ENCODE measurements around the gene POGLUT2.

POGLUT2 gene

GRCh38 chr13:102798581-102799425 is at the start of gene POGLUT2, which contains the start of gene BIVM:
Gene POGLUT2, minus strand, starts transcription at chr13:102798976. Its CDS starts 306 bp downstream, at chr13:102798670.
Gene BIVM, plus strand, starts transcription at chr13:102799119. Its CDS starts 8,149 bp downstream, at chr13:102807268.
- peak; percentile 92 for DNase-seq

DNA sequence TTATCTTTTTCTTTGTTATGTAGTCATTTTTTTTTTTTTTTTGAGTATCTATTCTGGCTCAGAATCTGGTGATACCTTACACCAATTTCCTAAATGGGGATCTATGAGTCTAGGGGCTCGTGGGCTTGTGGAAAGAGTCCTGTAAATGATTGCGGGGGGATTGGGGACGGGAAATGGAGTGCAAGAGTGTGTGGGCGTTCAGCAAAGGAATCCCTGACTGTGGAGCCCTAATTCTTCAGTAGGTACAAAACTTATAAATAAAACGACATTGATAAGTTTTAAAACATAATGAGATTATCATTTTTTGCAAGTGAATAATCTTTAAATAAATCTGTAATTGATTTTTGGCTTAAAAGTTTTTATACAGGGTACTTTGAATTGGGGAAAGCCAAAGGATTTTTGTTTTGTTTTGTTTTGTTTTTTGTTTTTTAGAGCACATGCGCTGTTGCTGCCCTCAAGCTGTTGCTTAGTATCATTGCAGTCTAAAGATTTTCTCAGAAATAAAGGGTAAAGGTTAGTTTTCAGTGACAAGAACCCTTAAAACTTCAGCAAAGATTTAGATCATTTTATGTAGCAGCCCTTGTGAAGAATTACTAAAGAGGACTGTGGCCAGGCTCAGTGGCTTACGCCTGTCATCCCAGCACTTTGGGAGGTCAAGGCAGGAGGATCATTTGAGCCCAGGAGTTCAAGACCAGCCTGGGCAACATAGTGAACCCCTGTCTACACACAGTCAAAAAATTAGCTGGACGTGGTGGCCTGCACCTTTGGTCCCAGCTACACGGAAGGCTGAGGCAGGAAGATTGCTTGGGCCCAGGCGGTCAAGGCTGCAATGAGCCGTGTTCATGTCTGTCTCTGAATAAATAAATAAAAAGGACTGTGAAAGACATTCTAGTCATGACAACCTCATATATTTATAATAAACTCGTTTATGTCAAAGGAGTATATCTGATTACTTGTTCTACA is 48.8 kb upstream of the POGLUT2 start:
- DNase-seq = peak; percentile 62

GRCh38 chr13:102846261-102847015 is 47.7 kb upstream of the POGLUT2 start:
- peak; percentile 69 for DNase-seq

GRCh38 chr13:102845630-102846260 is 47.0 kb upstream of the POGLUT2 start, which contains the start of gene ERCC5:
Gene ERCC5, plus strand, starts transcription at chr13:102846032. Its CDS starts 235 bp downstream, at chr13:102846267.
- DNase-seq = peak; percentile 97

DNA sequence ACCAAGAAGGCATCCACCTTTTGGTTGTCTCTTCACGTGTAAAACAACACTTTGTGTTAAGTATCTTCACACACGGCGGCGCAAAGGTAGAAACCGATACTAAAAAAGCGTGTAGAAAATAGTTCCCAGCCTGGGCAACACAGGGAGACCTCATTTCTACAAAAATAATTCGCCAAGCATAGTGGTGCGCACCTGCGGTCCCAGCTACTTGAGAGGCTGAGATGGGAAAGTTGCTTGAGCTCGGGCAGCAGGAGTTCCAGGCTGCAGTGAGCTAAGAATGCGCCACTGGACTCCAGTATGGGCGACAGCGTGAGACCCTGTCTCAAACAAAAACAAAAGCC is 46.5 kb upstream of the POGLUT2 start:
- DNase-seq = no peak

DNA sequence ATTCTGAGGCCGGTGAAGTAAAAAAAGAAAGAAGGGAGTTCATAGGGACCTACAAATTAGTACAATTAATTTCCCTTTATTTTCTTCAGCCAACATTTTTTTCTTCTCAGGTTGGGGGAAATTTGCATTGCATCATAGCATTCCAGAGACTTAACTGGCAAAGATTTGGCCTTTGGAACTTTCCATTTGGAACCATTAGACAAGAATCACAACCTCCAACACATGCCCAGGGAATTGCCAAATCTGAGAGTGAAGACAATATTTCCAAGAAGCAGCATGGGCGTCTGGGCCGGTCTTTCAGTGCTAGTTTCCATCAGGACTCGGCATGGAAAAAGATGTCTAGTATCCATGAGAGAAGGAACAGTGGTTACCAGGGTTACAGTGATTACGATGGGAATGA is 40.7 kb upstream of the POGLUT2 start:
- no peak for DNase-seq

GRCh38 chr13:102838982-102839381 is 40.2 kb upstream of the POGLUT2 start:
- DNase-seq = no peak

DNA sequence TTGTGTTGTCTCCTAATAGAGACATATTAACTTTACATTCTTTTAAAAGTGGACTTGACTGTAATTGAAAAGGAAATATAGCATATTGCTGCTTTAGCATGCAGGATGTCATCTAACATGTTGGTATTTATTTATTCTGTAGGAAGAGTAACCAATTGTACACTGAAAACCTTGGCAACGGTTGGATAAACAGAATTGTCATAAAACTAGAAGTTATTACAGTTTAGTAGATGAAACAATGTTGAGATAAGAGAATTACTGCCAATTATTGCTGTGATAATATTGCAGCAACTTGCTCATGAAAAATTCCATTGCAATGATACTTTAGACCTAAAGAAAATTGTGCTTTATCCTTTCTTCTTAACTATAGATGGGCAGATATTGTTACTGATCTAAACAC is 39.5 kb upstream of the POGLUT2 start:
- no peak for DNase-seq

DNA sequence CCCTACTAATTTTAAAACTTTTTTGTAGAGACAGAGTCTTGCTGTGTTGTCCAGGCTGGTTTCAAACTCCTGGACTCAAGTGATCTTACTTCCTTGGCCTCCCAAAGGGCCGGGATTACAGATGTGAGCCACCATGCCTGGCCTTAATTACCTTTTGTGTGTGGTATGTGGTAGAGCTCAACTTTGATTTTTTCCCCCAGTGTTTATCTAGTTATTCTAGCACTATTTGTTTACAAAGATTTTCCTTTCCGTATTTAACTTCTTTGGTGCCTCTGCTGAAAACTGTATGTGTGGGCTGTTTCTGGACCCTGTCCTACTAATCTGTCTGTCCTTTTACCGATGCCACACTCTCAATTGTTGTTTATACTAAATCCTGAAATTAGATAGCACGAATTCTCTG is 37.7 kb upstream of the POGLUT2 start:
- no peak for DNase-seq

DNA sequence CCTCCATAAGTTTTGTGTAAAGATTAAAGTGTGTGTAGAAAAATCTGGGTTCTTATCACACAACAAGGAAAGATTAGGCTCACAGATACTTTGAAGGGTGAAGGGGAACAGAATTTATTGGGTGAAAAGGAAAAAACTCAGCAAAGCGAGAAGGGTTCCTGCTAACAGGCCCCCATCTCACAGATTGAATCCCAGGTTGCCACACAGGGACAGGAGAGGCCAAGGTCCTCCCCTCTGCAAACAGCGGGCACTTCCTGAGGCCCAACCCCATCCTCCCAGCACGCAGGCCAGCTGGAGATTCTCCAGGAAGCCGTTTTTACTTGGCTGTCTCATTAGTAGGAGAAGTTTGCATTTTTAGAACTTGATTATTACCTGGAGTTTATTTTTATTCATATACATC is 31.9 kb upstream of the POGLUT2 start:
- DNase-seq = no peak

DNA sequence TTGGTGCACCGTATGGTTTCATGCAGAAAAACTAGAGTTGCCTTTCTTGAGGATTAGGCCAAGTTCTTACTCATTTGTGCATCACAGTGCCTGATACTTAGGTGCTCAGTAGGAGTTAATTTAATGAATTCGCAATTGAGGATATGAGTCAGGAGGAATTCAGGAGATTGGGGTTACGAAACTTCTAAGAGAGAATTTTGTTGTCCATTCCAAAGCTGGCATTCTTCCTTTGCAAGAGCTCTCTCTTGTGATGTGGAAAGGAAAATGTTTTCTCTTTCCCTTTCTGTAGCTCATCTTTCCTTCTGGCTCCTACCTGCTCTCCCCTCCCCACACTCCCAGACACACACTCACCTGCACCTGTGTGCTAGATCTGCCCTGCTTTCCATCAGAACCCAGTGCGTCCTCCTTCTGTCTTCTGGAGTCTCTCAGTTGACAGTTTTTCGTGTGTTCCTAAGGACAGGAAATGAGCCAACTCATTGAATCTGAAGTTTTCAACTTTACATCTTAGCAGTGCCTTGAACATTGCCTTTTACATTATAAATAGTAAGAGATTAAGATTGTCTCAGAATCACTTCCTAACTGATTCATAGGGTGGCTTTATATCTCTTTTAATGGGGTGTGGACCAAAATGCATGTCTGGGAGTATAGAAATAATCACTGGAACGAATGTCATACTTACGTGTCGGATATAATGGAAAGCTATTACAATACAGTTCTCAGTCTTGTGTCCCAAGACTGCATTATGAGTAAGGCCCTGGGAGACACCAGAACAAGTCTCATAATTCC is 27.3 kb upstream of the POGLUT2 start:
- no peak for DNase-seq

DNA sequence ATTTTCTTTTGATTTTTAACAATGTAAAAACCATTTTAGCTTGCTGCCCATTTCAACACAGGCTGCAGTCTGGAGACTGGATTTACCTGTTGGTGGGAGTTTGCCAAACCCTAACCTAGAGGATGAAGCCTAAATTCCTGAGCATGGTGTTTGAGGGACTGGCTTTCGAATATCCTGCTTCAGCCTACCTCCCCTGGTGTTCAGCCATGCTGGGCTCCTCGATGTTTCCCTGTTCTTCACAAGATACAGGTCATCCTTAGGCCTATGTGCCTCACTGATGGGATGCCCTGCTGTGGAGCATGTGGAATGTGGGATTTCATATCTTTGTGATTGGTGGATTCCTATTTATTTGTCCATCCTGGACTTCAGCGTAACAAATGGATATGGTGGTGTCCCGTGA is 26.6 kb upstream of the POGLUT2 start:
- no peak for DNase-seq

- no peak for DNase-seq
Measured at GRCh38 chr13:102817907-102818306, 19.1 kb upstream of the POGLUT2 start.

GRCh38 chr13:102817241-102817640 is 18.5 kb upstream of the POGLUT2 start:
- no peak for DNase-seq

DNA sequence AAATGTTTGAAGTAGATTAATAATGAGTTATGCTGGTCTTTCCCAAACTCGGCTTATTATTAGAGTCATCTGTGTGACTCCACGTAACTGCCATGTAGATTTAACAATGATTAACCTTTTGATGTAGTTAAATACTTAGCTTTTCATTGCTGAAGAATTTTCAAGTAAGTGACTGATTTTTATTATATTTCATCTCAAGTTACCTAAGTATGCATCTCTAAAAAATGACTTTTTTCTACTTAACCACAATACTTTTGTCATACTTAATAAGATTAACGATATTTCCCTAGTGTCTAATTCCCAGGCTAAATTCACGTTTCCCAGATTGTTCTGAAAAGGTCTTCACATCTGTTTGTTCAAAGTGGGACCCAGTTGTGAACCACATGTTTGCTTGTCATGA is 17.9 kb upstream of the POGLUT2 start:
- no peak for DNase-seq

- no peak for DNase-seq
Measured at GRCh38 chr13:102815788-102816187, 17.0 kb upstream of the POGLUT2 start.

DNA sequence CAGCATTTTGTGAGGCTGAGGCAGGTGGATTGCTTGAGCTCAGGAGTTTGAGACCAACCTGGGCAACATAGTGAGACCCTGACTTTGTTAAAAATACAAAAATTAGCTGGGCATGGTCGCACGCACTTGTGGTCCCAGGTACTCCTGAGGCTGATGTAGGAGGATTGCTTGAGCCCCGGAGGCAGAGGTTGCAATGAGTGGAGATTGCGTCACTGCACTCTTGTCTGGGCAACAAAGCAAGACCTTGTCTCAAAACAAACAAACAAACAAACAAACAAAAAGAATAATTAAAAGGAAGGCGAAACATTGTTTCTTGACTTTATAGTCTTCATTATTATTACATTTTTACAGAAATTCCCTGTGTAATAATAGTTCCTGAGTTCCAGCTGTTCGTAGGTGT is 16.0 kb upstream of the POGLUT2 start:
- no peak for DNase-seq

GRCh38 chr13:102814025-102814607 is 15.3 kb upstream of the POGLUT2 start:
- no peak for DNase-seq

DNA sequence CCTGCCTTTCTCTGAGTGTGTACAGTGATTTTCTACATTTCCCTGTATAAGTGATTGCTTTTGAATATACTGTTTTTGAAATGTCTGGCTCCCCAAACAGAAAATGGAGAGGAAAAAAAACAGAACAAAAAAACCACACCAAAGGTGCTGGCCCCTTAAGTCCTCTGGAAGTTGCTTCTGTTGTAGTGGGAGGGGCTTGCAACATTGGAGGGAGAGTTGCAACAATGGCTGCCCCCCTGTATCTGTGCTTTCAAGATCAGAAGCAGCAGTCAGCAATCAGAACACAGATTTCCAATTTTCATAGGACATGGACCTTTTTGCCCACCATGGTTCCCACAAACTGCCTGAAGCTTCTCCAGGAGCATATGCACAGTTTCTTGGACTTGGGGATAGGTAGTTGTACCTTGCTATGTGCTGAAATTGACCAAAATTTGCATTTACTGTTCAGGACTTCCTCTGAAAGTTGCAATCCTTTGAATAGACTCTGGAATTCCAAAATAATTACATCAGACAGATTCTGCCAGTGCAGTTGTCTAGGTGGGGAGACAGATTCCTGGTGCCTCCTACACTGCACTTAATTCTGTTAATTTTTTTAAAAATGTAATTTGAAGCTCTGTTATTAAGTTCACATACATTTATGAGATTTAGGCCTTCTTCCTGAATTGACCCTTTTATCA is 14.0 kb upstream of the POGLUT2 start:
- peak; percentile 14 for DNase-seq

- DNase-seq = no peak
Measured at GRCh38 chr13:102807699-102808098, 8.9 kb upstream of the POGLUT2 start.

DNA sequence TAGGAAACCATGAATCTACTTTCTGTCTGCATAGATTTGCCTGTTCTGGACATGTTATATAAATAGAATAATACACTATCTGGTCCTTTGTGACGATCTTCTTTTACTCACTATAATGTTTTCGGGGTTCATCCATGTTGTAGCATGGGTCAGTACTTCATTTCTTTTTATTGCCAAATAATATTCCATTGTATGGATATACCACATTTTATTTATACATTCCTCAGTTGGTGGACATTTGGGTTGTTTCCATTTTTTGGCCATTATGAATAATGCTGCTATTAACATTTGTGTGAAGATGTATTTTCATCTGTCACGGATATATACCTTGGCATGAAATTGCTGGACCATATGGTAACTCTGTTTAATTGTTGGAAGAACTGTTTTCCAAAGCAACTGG is 6.9 kb upstream of the POGLUT2 start:
- no peak for DNase-seq
